Activated naive CD8-positive, alpha-beta T cell (primary cell): Measurements from ENCODE around the gene YBX2.
"Not testable (repeated sequence)": the region's sequence is repeated elsewhere in the genome, so short reads cannot be mapped to it uniquely, and the experiment has no call there.

Experiments
- H3K27ac Mint-ChIP-seq: one replicate; pipeline ENCODE4 v1.8.0; 2021; ENCODE audit warnings: mixed read lengths
- H3K27me3 Mint-ChIP-seq: one replicate; pipeline ENCODE4 v1.8.0; 2021; ENCODE audit warnings: mixed read lengths
- H3K36me3 Mint-ChIP-seq: one replicate; pipeline ENCODE4 v1.8.0; 2021; ENCODE audit warnings: mixed read lengths
- H3K4me1 Mint-ChIP-seq: one replicate; pipeline ENCODE4 v1.8.0; 2021; ENCODE audit warnings: low read depth, mixed read lengths
- H3K4me3 Mint-ChIP-seq: one replicate; pipeline ENCODE4 v1.8.0; 2021; ENCODE audit warnings: mild to moderate bottlenecking, mixed read lengths
- H3K9me3 Mint-ChIP-seq: one replicate; pipeline ENCODE4 v1.8.0; 2021; ENCODE audit warnings: low read depth, mixed read lengths

YBX2 gene

GRCh38 chr17:7253082-7253481, 41.4 kb downstream of the YBX2 start:
- peak overlapping the region; percentile 99 for H3K27ac Mint-ChIP-seq
- H3K27me3 Mint-ChIP-seq: no peaks in the 10 kb centered on the region
- H3K4me1 Mint-ChIP-seq: peaks cover 36% of the 10 kb centered on the region
- peak overlapping the region; percentile 99 for H3K4me3 Mint-ChIP-seq
- H3K36me3 Mint-ChIP-seq: peaks cover 9% of the 10 kb centered on the region
- no peaks in the 10 kb centered on the region for H3K9me3 Mint-ChIP-seq

GRCh38 chr17:7252176-7253043, 42.0 kb downstream of the YBX2 start, which contains the start of gene ELP5:
ELP5 (plus strand) TSS chr17:7252215; CDS start chr17:7252551, 336 bp downstream.
- Mint-ChIP-seq H3K27me3 (no peaks in the 10 kb centered on the region), H3K4me1 (peaks cover 36% of the 10 kb centered on the region), H3K4me3 (peak within 1 kb of the TSS; percentile 99), H3K36me3 (peaks cover 9% of the 10 kb centered on the region), H3K27ac (peak within 1 kb of the TSS; percentile 99), H3K9me3 (no peaks in the 10 kb centered on the region)

- Mint-ChIP-seq H3K27ac (peak within 1 kb of the TSS; percentile 99), H3K36me3 (peaks cover 7% of the 10 kb centered on the region), H3K4me1 (peaks cover 36% of the 10 kb centered on the region), H3K9me3 (no peaks in the 10 kb centered on the region), H3K4me3 (peak within 1 kb of the TSS; percentile 99), H3K27me3 (no peaks in the 10 kb centered on the region)
Measured at GRCh38 chr17:7251661-7252175, 42.7 kb downstream of the YBX2 start, which contains the start of gene CTDNEP1. CTDNEP1 (minus strand) TSS chr17:7251734; CDS start chr17:7251296, 438 bp downstream.

GRCh38 chr17:7250695-7251627, 43.5 kb downstream of the YBX2 start:
- Mint-ChIP-seq H3K4me1 (peaks cover 40% of the 10 kb centered on the region), H3K9me3 (no peaks in the 10 kb centered on the region), H3K4me3 (peak overlapping the region; percentile 99), H3K27ac (peak overlapping the region; percentile 94), H3K36me3 (peaks cover 7% of the 10 kb centered on the region), H3K27me3 (no peaks in the 10 kb centered on the region)

GRCh38 chr17:7249830-7250229, 44.6 kb downstream of the YBX2 start:
- Mint-ChIP-seq H3K9me3 (no peaks in the 10 kb centered on the region), H3K27ac (peak overlapping the region; percentile 41), H3K4me3 (peak overlapping the region; percentile 93), H3K27me3 (no peaks in the 10 kb centered on the region), H3K36me3 (peaks cover 7% of the 10 kb centered on the region), H3K4me1 (peaks cover 40% of the 10 kb centered on the region)

GRCh38 chr17:7249214-7249613, 45.2 kb downstream of the YBX2 start:
- H3K36me3 Mint-ChIP-seq: peaks cover 7% of the 10 kb centered on the region
- peaks cover 39% of the 10 kb centered on the region for H3K4me1 Mint-ChIP-seq
- peak overlapping the region; percentile 93 for H3K4me3 Mint-ChIP-seq
- H3K27ac Mint-ChIP-seq: peak overlapping the region; percentile 73
- no peaks in the 10 kb centered on the region for H3K27me3 Mint-ChIP-seq
- no peaks in the 10 kb centered on the region for H3K9me3 Mint-ChIP-seq

- no peaks in the 10 kb centered on the region for H3K27me3 Mint-ChIP-seq
- H3K36me3 Mint-ChIP-seq: peaks cover 7% of the 10 kb centered on the region
- H3K4me3 Mint-ChIP-seq: peak overlapping the region; percentile 93
- no peak overlapping the region for H3K27ac Mint-ChIP-seq
- H3K9me3 Mint-ChIP-seq: no peaks in the 10 kb centered on the region
- H3K4me1 Mint-ChIP-seq: peaks cover 36% of the 10 kb centered on the region
Measured at GRCh38 chr17:7248796-7249195, 45.6 kb downstream of the YBX2 start.

- Mint-ChIP-seq H3K27ac (peak overlapping the region; percentile 66), H3K4me1 (peaks cover 35% of the 10 kb centered on the region), H3K36me3 (no peaks in the 10 kb centered on the region), H3K27me3 (no peaks in the 10 kb centered on the region), H3K9me3 (no peaks in the 10 kb centered on the region), H3K4me3 (no peak overlapping the region)
Measured at GRCh38 chr17:7246779-7247178, 47.7 kb downstream of the YBX2 start.

- H3K27me3 Mint-ChIP-seq, H3K4me3 Mint-ChIP-seq, H3K9me3 Mint-ChIP-seq, H3K27ac Mint-ChIP-seq, H3K36me3 Mint-ChIP-seq: not testable (repeated sequence)
- peaks cover 42% of the 10 kb centered on the region for H3K4me1 Mint-ChIP-seq
Measured at GRCh38 chr17:7243838-7244237, 50.6 kb downstream of the YBX2 start.

- no peaks in the 10 kb centered on the region for H3K9me3 Mint-ChIP-seq
- peak overlapping the region; percentile 81 for H3K4me3 Mint-ChIP-seq
- H3K27me3 Mint-ChIP-seq: no peaks in the 10 kb centered on the region
- H3K36me3 Mint-ChIP-seq: no peaks in the 10 kb centered on the region
- H3K27ac Mint-ChIP-seq: peak overlapping the region; percentile 59
- H3K4me1 Mint-ChIP-seq: peaks cover 38% of the 10 kb centered on the region
Measured at GRCh38 chr17:7243453-7243729, 51.0 kb downstream of the YBX2 start.

GRCh38 chr17:7242717-7243452, 51.6 kb downstream of the YBX2 start:
- no peaks in the 10 kb centered on the region for H3K9me3 Mint-ChIP-seq
- H3K27me3 Mint-ChIP-seq: no peaks in the 10 kb centered on the region
- H3K4me1 Mint-ChIP-seq: peaks cover 38% of the 10 kb centered on the region
- no peaks in the 10 kb centered on the region for H3K36me3 Mint-ChIP-seq
- H3K27ac Mint-ChIP-seq: peak overlapping the region; percentile 99
- peak overlapping the region; percentile 97 for H3K4me3 Mint-ChIP-seq

GRCh38 chr17:7241783-7242716, 52.4 kb downstream of the YBX2 start, which contains the start of gene GABARAP:
GABARAP (minus strand) TSS chr17:7242449; CDS start chr17:7242330, 119 bp downstream.
- peak within 1 kb of the TSS; percentile 99 for H3K27ac Mint-ChIP-seq
- no peaks in the 10 kb centered on the region for H3K36me3 Mint-ChIP-seq
- H3K9me3 Mint-ChIP-seq: no peaks in the 10 kb centered on the region
- no peaks in the 10 kb centered on the region for H3K27me3 Mint-ChIP-seq
- peak within 1 kb of the TSS; percentile 97 for H3K4me3 Mint-ChIP-seq
- peaks cover 43% of the 10 kb centered on the region for H3K4me1 Mint-ChIP-seq

- H3K27me3 Mint-ChIP-seq: no peaks in the 10 kb centered on the region
- peak overlapping the region; percentile 99 for H3K27ac Mint-ChIP-seq
- peaks cover 46% of the 10 kb centered on the region for H3K4me1 Mint-ChIP-seq
- H3K36me3 Mint-ChIP-seq: no peaks in the 10 kb centered on the region
- H3K9me3 Mint-ChIP-seq: no peaks in the 10 kb centered on the region
- peak overlapping the region; percentile 97 for H3K4me3 Mint-ChIP-seq
Measured at GRCh38 chr17:7241090-7241733, 53.2 kb downstream of the YBX2 start.
